Smooth muscle cell (in vitro differentiated cells): ENCODE data around the gene RNF115. TPM values are rescaled to one million over a fixed set of nuclear protein-coding genes. Genes with fewer than 3 reads are reported as not detected.

ENCODE experiments used
- DNase-seq: peaks from one replicate; lab custom pipeline; 2025; ENCODE audit not compliant: unreplicated experiment; lab: John Stamatoyannopoulos, UW
- H2AFZ ChIP-seq: fragments of 200-600 bp; sonication (generic); 2 replicates; pipeline ENCODE4 v1.6.0; 2016; ENCODE audit warnings: antibody characterized with exemption, low read depth, mild to moderate bottlenecking
- H3F3A ChIP-seq: fragments of 200-600 bp; sonication (generic); 2 replicates; pipeline ENCODE4 v1.6.0; 2017; ENCODE audit warnings: antibody characterized with exemption, low read depth
- H3K27ac ChIP-seq: fragments of 200-600 bp; sonication (generic); 2 replicates; pipeline ENCODE4 v1.5.1; 2016; ENCODE audit warnings: low read depth, mild to moderate bottlenecking
- H3K27me3 ChIP-seq: fragments of 200-600 bp; sonication (generic); 2 replicates; pipeline ENCODE4 v1.6.1; 2016; ENCODE audit warnings: low read depth, mild to moderate bottlenecking
- H3K36me3 ChIP-seq: fragments of 200-600 bp; sonication (generic); 2 replicates; pipeline ENCODE4 v1.5.1; 2016; ENCODE audit warnings: low read depth
- H3K4me1 ChIP-seq: fragments of 200-600 bp; sonication (generic); 2 replicates; pipeline ENCODE4 v1.5.1; 2016; ENCODE audit warnings: low read depth
- H3K4me2 ChIP-seq: fragments of 200-600 bp; sonication (generic); 2 replicates; pipeline ENCODE4 v1.6.0; 2016; ENCODE audit warnings: mild to moderate bottlenecking
- H3K4me3 ChIP-seq: fragments of 200-600 bp; sonication (generic); 2 replicates; pipeline ENCODE4 v1.5.1; 2016; ENCODE audit warnings: mild to moderate bottlenecking
- H3K79me2 ChIP-seq: fragments of 200-600 bp; sonication (generic); 2 replicates; pipeline ENCODE4 v1.6.0; 2016; ENCODE audit warnings: low read depth, mild to moderate bottlenecking
- H3K9ac ChIP-seq: fragments of 200-600 bp; sonication (generic); 2 replicates; pipeline ENCODE4 v1.6.0; 2016; ENCODE audit warnings: low read depth
- H3K9me3 ChIP-seq: fragments of 200-600 bp; sonication (generic); replicated peaks from 2 replicates; pipeline ENCODE4 v1.5.1; 2016; ENCODE audit warnings: low read depth
- H4K20me1 ChIP-seq: fragments of 200-600 bp; sonication (generic); 2 replicates; pipeline ENCODE4 v1.6.0; 2016; ENCODE audit warnings: low read depth
- CTCF ChIP-seq: fragments of 200-600 bp; sonication (generic); IDR thresholded peaks from 2 replicates; pipeline ENCODE4 v1.5.1; 2017; ENCODE audit warnings: borderline replicate concordance, mild to moderate bottlenecking, antibody characterized with exemption; ENCODE audit not compliant: insufficient read depth, poor library complexity, severe bottlenecking
- WGBS: methylation state at CpG from one replicate; pipeline ENCODE4 v1.1.7; 2016; ENCODE audit warnings: low lambda C conversion rate; 5-methylcytosine and 5-hydroxymethylcytosine counted together
- polyA plus RNA-seq: library from polyadenylated mRNA; unstranded; fragments of >200 nt; fragmentation: Nextera tagmentation; extraction: Ambion mirVana; gene quantifications from 2 replicates; pipeline ENCODE4 v1.2.1, GENCODE V29; 2016
- total RNA-seq: library from RNA; depleted of rRNA; stranded (reverse); fragments of >200 nt; gene quantifications from 2 replicates; pipeline ENCODE4 v1.2.3, GENCODE V29; 2014

Gene RNF115
- total and polyA plus RNA-seq, 2 experiments from 2014 or later = 4.2 to 9.2 TPM

GRCh38 chr1:145711213-145711651 lies 112.7 kb downstream of the RNF115 start:
- 68% methylated on average over 3 of the region's 3 CpGs for WGBS
- H3K27ac ChIP-seq = no peak overlapping the region
- DNase-seq = no peak

GRCh38 chr1:145710291-145711027 lies 113.4 kb downstream of the RNF115 start:
- Histone ChIP-seq H2AFZ (no peak overlapping the region), H3K79me2 (no peaks in the 10 kb centered on the region), H3K4me2 (no peak overlapping the region), H3K27me3 (no peaks in the 10 kb centered on the region), H3K4me3 (no peak overlapping the region), H4K20me1 (no peaks in the 10 kb centered on the region), H3K36me3 (no peaks in the 10 kb centered on the region), H3K4me1 (peaks cover 9% of the 10 kb centered on the region), H3K9me3 (no peaks in the 10 kb centered on the region), H3K27ac (no peak overlapping the region), H3F3A (no peaks in the 10 kb centered on the region), H3K9ac (no peak overlapping the region)
- no peak for TF ChIP-seq CTCF
- no peak for DNase-seq
- WGBS = 84% methylated on average over 4 of the region's 4 CpGs

More at GRCh38 chr1:145711213-145711651, 112.7 kb downstream of the RNF115 start:
- Histone ChIP-seq H3K4me1 (peaks cover 11% of the 10 kb centered on the region), H3K27me3 (no peaks in the 10 kb centered on the region), H3K4me3 (no peak overlapping the region), H3K9ac (no peak overlapping the region), H3K9me3 (no peaks in the 10 kb centered on the region), H2AFZ (no peak overlapping the region), H3F3A (no peaks in the 10 kb centered on the region), H3K79me2 (no peaks in the 10 kb centered on the region), H3K36me3 (no peaks in the 10 kb centered on the region), H4K20me1 (no peaks in the 10 kb centered on the region), H3K4me2 (no peak overlapping the region)
- TF ChIP-seq CTCF = no peak

- Histone ChIP-seq H3F3A (no peaks in the 10 kb centered on the region), H3K9me3 (no peaks in the 10 kb centered on the region), H3K9ac (no peak overlapping the region), H3K27ac (no peak overlapping the region), H2AFZ (no peak overlapping the region), H3K4me3 (no peak overlapping the region), H3K79me2 (no peaks in the 10 kb centered on the region), H4K20me1 (no peaks in the 10 kb centered on the region), H3K27me3 (no peaks in the 10 kb centered on the region), H3K36me3 (no peaks in the 10 kb centered on the region), H3K4me1 (peaks cover 9% of the 10 kb centered on the region), H3K4me2 (no peak overlapping the region)
- WGBS = 37% methylated on average over 7 of the region's 7 CpGs
- TF ChIP-seq CTCF = no peak
- DNase-seq = no peak
Observed at GRCh38 chr1:145708063-145708462, 115.8 kb downstream of the RNF115 start.

- no peak for TF ChIP-seq CTCF
- WGBS = 79% methylated on average over 9 of the region's 9 CpGs
- H3K4me2 ChIP-seq = no peak within 1 kb of the TSS
- no peaks in the 10 kb centered on the region for H3F3A ChIP-seq
- H2AFZ ChIP-seq = no peak within 1 kb of the TSS
- no peaks in the 10 kb centered on the region for H3K36me3 ChIP-seq
- H3K27me3 ChIP-seq = no peaks in the 10 kb centered on the region
- peaks cover 9% of the 10 kb centered on the region for H3K4me1 ChIP-seq
- H4K20me1 ChIP-seq = no peaks in the 10 kb centered on the region
- H3K9me3 ChIP-seq = no peaks in the 10 kb centered on the region
- H3K79me2 ChIP-seq = no peaks in the 10 kb centered on the region
- H3K27ac ChIP-seq = no peak within 1 kb of the TSS
- peak within 1 kb of the TSS; percentile 14 for H3K4me3 ChIP-seq
- H3K9ac ChIP-seq = no peak within 1 kb of the TSS
- no peak for DNase-seq
Observed at GRCh38 chr1:145707183-145707867, 116.6 kb downstream of the RNF115 start, which contains the start of gene PDZK1. PDZK1 (minus strand) TSS chr1:145707368; CDS start chr1:145688021, 19,347 bp downstream.
